Upper lobe of left lung (tissue), 6 donors: Measurements from ENCODE around the gene AOAH. TPM values are rescaled to one million over a fixed set of nuclear protein-coding genes. Genes with fewer than 3 reads are reported as not detected.

ENCODE experiments used
- ATAC-seq, 2 donors: fragments of 200-7000 bp; cut with Tn5 transposase; one replicate each; pipeline ENCODE4 v1.9.1; 2022; ENCODE audit warnings: mild to moderate bottlenecking in 2 of 2, moderate library complexity in 2 of 2; ENCODE audit not compliant: low FRiP score in 2 of 2
- DNase-seq, 2 donors: peaks; one replicate each; pipeline ENCODE4 v3.0.0-alpha.2; 2019 to 2020
- H3K27ac ChIP-seq, 4 donors: fragments of 200-600 bp; sonication (generic); one replicate each; pipeline ENCODE4 v1.5.1; 2016 to 2019
- H3K27me3 ChIP-seq, 4 donors: fragments of 200-600 bp; sonication (generic); one replicate each; pipeline ENCODE4 v1.5.1; 2017 to 2019
- H3K36me3 ChIP-seq, 4 donors: fragments of 200-600 bp; sonication (generic); one replicate each; pipeline ENCODE4 v1.5.1; 2016 to 2019
- H3K4me1 ChIP-seq, 4 donors: fragments of 200-600 bp; sonication (generic); one replicate each; pipeline ENCODE4 v1.5.1; 2018 to 2019
- H3K4me3 ChIP-seq, 4 donors: fragments of 200-600 bp; sonication (generic); one replicate each; pipeline ENCODE4 v1.5.1; 2017 to 2019; ENCODE audit warnings: mild to moderate bottlenecking in 2 of 4, moderate library complexity in 1 of 4
- H3K9me3 ChIP-seq, 4 donors: fragments of 200-600 bp; sonication (generic); one replicate each; pipeline ENCODE4 v1.5.1; 2018 to 2019
- CTCF ChIP-seq, 6 experiments: fragments of 450-650 bp in 4 of 6; fragments of 200-600 bp in 2 of 6; sonication (generic) in 2 of 6; IDR thresholded peaks; one replicate each; pipeline ENCODE4 v1.5.1; 2016 to 2019; ENCODE audit warnings: antibody characterized with exemption in 6 of 6
- EP300 ChIP-seq, 4 donors: sonication (generic); formaldehyde crosslinking; IDR thresholded peaks; one replicate each; pipeline ENCODE4 v1.5.1; 2017; ENCODE audit warnings: antibody characterized with exemption in 4 of 4, control low read depth in 2 of 4
- POLR2A ChIP-seq, 4 donors: fragments of 450-650 bp; IDR thresholded peaks; one replicate each; pipeline ENCODE4 v1.5.1; 2016 to 2017; ENCODE audit warnings: antibody characterized with exemption in 4 of 4, mild to moderate bottlenecking in 2 of 4
- POLR2AphosphoS5 ChIP-seq, 2 donors: sonication (generic); formaldehyde crosslinking; IDR thresholded peaks; one replicate each; pipeline ENCODE4 v1.5.1; 2017; ENCODE audit warnings: antibody characterized with exemption in 2 of 2
- WGBS, 2 donors: methylation state at CpG; one replicate each; pipeline ENCODE4 v1.1.5; 2017 to 2018; 5-methylcytosine and 5-hydroxymethylcytosine counted together
- total RNA-seq, 6 donors: library from RNA; depleted of rRNA in 4 of 6; stranded (reverse); fragments of >200 nt in 4 of 6; gene quantifications; one replicate each; pipeline versions ENCODE4 v1.1.0 to v1.2.1, GENCODE V29; 2016 to 2021
- donor health status: DM: no; HTN: no; CAD: no; lungs with moderate emphysema.
- donor health status: DM: no; HTN: yes; CAD: no; lungs with severe emphysema.

AOAH gene
- total RNA-seq, 6 donors from 2014 or later: 18.5 to 36.8 (median 25.7) TPM

GRCh38 chr7:36531951-36532350 is 192.3 kb downstream of the AOAH start:
- 86 to 89% methylated on average over 7 of the region's 7 CpGs for WGBS, 2 donors
- ATAC-seq (no peak), DNase-seq (no peak)
- H3K27ac ChIP-seq: no peak overlapping the region
- no peaks in the 10 kb centered on the region for H3K9me3 ChIP-seq
- no peak for TF ChIP-seq POLR2A (IDR thresholded peaks at IDR 0.05)
- no peak for TF ChIP-seq EP300 (IDR thresholded peaks at IDR 0.05)
- no peak for TF ChIP-seq POLR2AphosphoS5 (IDR thresholded peaks at IDR 0.05)
- no peak for TF ChIP-seq CTCF (IDR thresholded peaks at IDR 0.05)
- H3K4me1 ChIP-seq: no peaks in the 10 kb centered on the region
- H3K36me3 ChIP-seq: no peaks in the 10 kb centered on the region
- H3K4me3 ChIP-seq: no peak overlapping the region
- no peaks in the 10 kb centered on the region for H3K27me3 ChIP-seq

- no peaks in the 10 kb centered on the region for H3K4me1 ChIP-seq
- no peak for TF ChIP-seq CTCF (IDR thresholded peaks at IDR 0.05)
- 84 to 93% methylated on average over 2 of the region's 2 CpGs for WGBS, 2 donors
- ATAC-seq (no peak), DNase-seq (no peak)
- no peak overlapping the region for H3K4me3 ChIP-seq
- H3K36me3 ChIP-seq: no peaks in the 10 kb centered on the region
- H3K9me3 ChIP-seq: no peaks in the 10 kb centered on the region
- H3K27ac ChIP-seq: no peak overlapping the region
- H3K27me3 ChIP-seq: no peaks in the 10 kb centered on the region
Observed at GRCh38 chr7:36530456-36530855, 193.8 kb downstream of the AOAH start.

- ATAC-seq: no peak
- H3K9me3 ChIP-seq: no peaks in the 10 kb centered on the region
- TF ChIP-seq CTCF (IDR thresholded peaks at IDR 0.05) (no peak), POLR2AphosphoS5 (IDR thresholded peaks at IDR 0.05) (no peak), EP300 (IDR thresholded peaks at IDR 0.05) (no peak), POLR2A (IDR thresholded peaks at IDR 0.05) (no peak)
- H3K4me1 ChIP-seq: no peaks in the 10 kb centered on the region
- H3K27me3 ChIP-seq: no peaks in the 10 kb centered on the region
- no peak overlapping the region for H3K4me3 ChIP-seq
- DNase-seq: no peak
- 62 to 74% methylated on average over 6 of the region's 6 CpGs for WGBS, 2 donors
- no peaks in the 10 kb centered on the region for H3K36me3 ChIP-seq
- no peak overlapping the region for H3K27ac ChIP-seq
Observed at GRCh38 chr7:36527549-36527913, 196.8 kb downstream of the AOAH start.

- H3K27ac ChIP-seq: no peak overlapping the region
- H3K27me3 ChIP-seq: no peaks in the 10 kb centered on the region
- DNase-seq: no peak
- H3K4me1 ChIP-seq: no peaks in the 10 kb centered on the region
- TF ChIP-seq POLR2AphosphoS5 (IDR thresholded peaks at IDR 0.05) (no peak), EP300 (IDR thresholded peaks at IDR 0.05) (no peak), CTCF (IDR thresholded peaks at IDR 0.05) (no peak), POLR2A (IDR thresholded peaks at IDR 0.05) (no peak)
- ATAC-seq: no peak
- H3K36me3 ChIP-seq: no peaks in the 10 kb centered on the region
- 74 to 82% methylated on average over 3 of the region's 3 CpGs for WGBS, 2 donors
- no peaks in the 10 kb centered on the region for H3K9me3 ChIP-seq
- H3K4me3 ChIP-seq: no peak overlapping the region
Observed at GRCh38 chr7:36526863-36527548, 197.3 kb downstream of the AOAH start.

GRCh38 chr7:36523371-36524101 is 200.8 kb downstream of the AOAH start:
- DNase-seq (no peak), ATAC-seq (no peak)
- H3K9me3 ChIP-seq: no peaks in the 10 kb centered on the region
- no peaks in the 10 kb centered on the region for H3K4me1 ChIP-seq
- no peak for TF ChIP-seq CTCF (IDR thresholded peaks at IDR 0.05)
- TF ChIP-seq EP300 (IDR thresholded peaks at IDR 0.05): no peak
- H3K27ac ChIP-seq: no peak overlapping the region
- no peaks in the 10 kb centered on the region for H3K36me3 ChIP-seq
- 83 to 93% methylated on average over 6 of the region's 6 CpGs for WGBS, 2 donors
- H3K27me3 ChIP-seq: no peaks in the 10 kb centered on the region
- no peak overlapping the region for H3K4me3 ChIP-seq
